ENCODE data around the gene SNX10.
A peak's percentile ranks its signal among the peaks of the same experiment; 100 is the strongest.

The SNX10 gene

GRCh38 chr7:26334166-26334859 is 42.7 kb downstream of the SNX10 start:
- no peak for DNase-seq

GRCh38 chr7:26337232-26337865 is 45.7 kb downstream of the SNX10 start:
- DNase-seq: no peak

- DNase-seq: no peak
These were observed 48.9 kb downstream of the SNX10 start for GRCh38 chr7:26340476-26341018.

- no peak for DNase-seq
These were observed 51.7 kb downstream of the SNX10 start for GRCh38 chr7:26343320-26343832.

GRCh38 chr7:26343837-26344236 is 52.2 kb downstream of the SNX10 start:
- DNase-seq: no peak

GRCh38 chr7:26345202-26345601 is 53.5 kb downstream of the SNX10 start:
- no peak for DNase-seq

- DNase-seq: no peak
These were observed 54.2 kb downstream of the SNX10 start for GRCh38 chr7:26345837-26346236.

- peak in 34 of 58 donors; percentile 6 to 70 (median 38) for DNase-seq
These were observed 55.0 kb downstream of the SNX10 start for GRCh38 chr7:26346611-26347203.

- no peak for DNase-seq
These were observed 56.7 kb downstream of the SNX10 start for GRCh38 chr7:26348234-26348851.

GRCh38 chr7:26349005-26349915 is 57.6 kb downstream of the SNX10 start:
- DNase-seq: no peak

- DNase-seq: no peak
These were observed 59.5 kb downstream of the SNX10 start for GRCh38 chr7:26351171-26351570.

- no peak for DNase-seq
These were observed 64.6 kb downstream of the SNX10 start for GRCh38 chr7:26356229-26356628.

- no peak for DNase-seq
These were observed 65.5 kb downstream of the SNX10 start for GRCh38 chr7:26356929-26357798.

- no peak for DNase-seq
These were observed 66.1 kb downstream of the SNX10 start for GRCh38 chr7:26357799-26358151.

GRCh38 chr7:26360650-26361049 is 69.0 kb downstream of the SNX10 start:
- no peak for DNase-seq

GRCh38 chr7:26361637-26362036 is 70.0 kb downstream of the SNX10 start:
- DNase-seq: no peak

- no peak for DNase-seq
These were observed 71.8 kb downstream of the SNX10 start for GRCh38 chr7:26363465-26363864.

GRCh38 chr7:26365077-26365900 is 73.6 kb downstream of the SNX10 start:
- DNase-seq: peak in 36 of 58 donors; percentile 5 to 75 (median 32)

GRCh38 chr7:26365901-26366275 is 74.2 kb downstream of the SNX10 start:
- no peak for DNase-seq
